K562 (cell line): ENCODE measurements around the gene SUCLG1.

Experiments used
- HSF4 ChIP-seq: fragments of 250-450 bp; sonication (Bioruptor Pico); IDR thresholded peaks from 2 replicates; pipeline ENCODE4 v2.1.2; 2022; ENCODE audit warnings: mild to moderate bottlenecking, moderate library complexity, borderline replicate concordance
- NR2C2 ChIP-seq, 2 experiments: fragments of 200-800 bp in 1 of 2; sonication (Bioruptor generic) in 1 of 2; sonication (generic) in 1 of 2; formaldehyde crosslinking in 1 of 2; IDR thresholded peaks; 2 replicates each; pipeline versions ENCODE4 v1.6.1 to v1.8.0; 2016 to 2022; ENCODE audit warnings: mild to moderate bottlenecking in 1 of 2, missing compliant biosample characterization in 1 of 2, missing genetic modification characterization in 1 of 2, missing genetic modification reagents in 1 of 2

GRCh38 chr2:84421197-84421596, 37.9 kb downstream of the SUCLG1 start:
- TF ChIP-seq NR2C2 (CRISPR knock-in tag; IDR thresholded peaks at IDR 0.05) = no peak
- no peak for TF ChIP-seq NR2C2 (tag; IDR thresholded peaks at IDR 0.05)
- TF ChIP-seq HSF4 (CRISPR knock-in tag) = no peak
